HepG2 (cell line): Measurements from ENCODE around the gene TSPAN9. TPM values are rescaled to one million over a fixed set of nuclear protein-coding genes. Genes with fewer than 3 reads are reported as not detected.

Experiments
- CTCF ChIP-seq: sonication (generic); formaldehyde crosslinking; IDR thresholded peaks from 2 replicates; pipeline ENCODE4 v1.5.0; 2020; ENCODE audit warnings: mild to moderate bottlenecking, missing genetic modification reagents, moderate library complexity
- ETV5 ChIP-seq: IDR thresholded peaks from 2 replicates; pipeline ENCODE4 v1.6.1; 2018; ENCODE audit warnings: missing biosample characterization, missing genetic modification reagents, inconsistent platforms, borderline replicate concordance
- GTF3A ChIP-seq: sonication (generic); formaldehyde crosslinking; conservative IDR thresholded peaks from 2 replicates; pipeline ENCODE4 v1.4.0; 2020; ENCODE audit warnings: mild to moderate bottlenecking, missing genetic modification reagents
- HDAC6 ChIP-seq: fragments of 200-600 bp; sonication (generic); IDR thresholded peaks from 2 replicates; pipeline ENCODE4 v1.7.0; 2017; ENCODE audit warnings: mild to moderate bottlenecking, antibody characterized with exemption, low read length, low read depth
- NFIC ChIP-seq: IDR thresholded peaks from 2 replicates; pipeline ENCODE4 v1.6.1; 2012; ENCODE audit warnings: mild to moderate bottlenecking, low read length, inconsistent platforms
- TEAD3 ChIP-seq: optimal IDR thresholded peaks from 2 replicates; pipeline ENCODE3; 2016; ENCODE audit warnings: borderline replicate concordance
- ZNF136 ChIP-seq: sonication (generic); formaldehyde crosslinking; IDR thresholded peaks from 2 replicates; pipeline ENCODE4 v1.8.1; 2022; ENCODE audit warnings: low read depth, mild to moderate bottlenecking, moderate library complexity, missing genetic modification reagents
- ZNF326 ChIP-seq: sonication (generic); formaldehyde crosslinking; IDR thresholded peaks from 2 replicates; pipeline ENCODE4 v1.4.0; 2020; ENCODE audit warnings: missing genetic modification reagents, borderline replicate concordance
- ZNF558 ChIP-seq: sonication (generic); formaldehyde crosslinking; IDR thresholded peaks from 2 replicates; pipeline ENCODE4 v1.9.0; 2022; ENCODE audit warnings: mild to moderate bottlenecking, missing genetic modification reagents, borderline replicate concordance
- ZNF572 ChIP-seq: sonication (generic); formaldehyde crosslinking; IDR thresholded peaks from 2 replicates; pipeline ENCODE4 v1.5.1; 2020; ENCODE audit warnings: mild to moderate bottlenecking, missing genetic modification reagents
- ZNF687 ChIP-seq: sonication (generic); formaldehyde crosslinking; IDR thresholded peaks from 2 replicates; pipeline ENCODE4 v1.5.1; 2020; ENCODE audit warnings: mild to moderate bottlenecking, missing genetic modification reagents, moderate library complexity
- polyA plus RNA-seq, 8 experiments: library from polyadenylated mRNA; depleted of rRNA in 3 of 8; stranded (reverse) in 7 of 8; unstranded in 1 of 8; fragments of >200 nt; fragmentation: Illumina TruSeq in 4 of 8; extraction: Trizol in 4 of 8; gene quantifications; 2 replicates each; pipeline versions ENCODE4 v1.2.1 to v1.2.3, GENCODE V29; 2011 to 2016; ENCODE audit warnings: low read depth in 4 of 8, missing spikeins in 1 of 8, mixed read lengths in 1 of 8; ENCODE audit not compliant: insufficient read depth in 1 of 8
- total RNA-seq, 5 experiments: library from RNA; depleted of rRNA; stranded (reverse); fragments of >200 nt; fragmentation: Illumina TruSeq; extraction: Trizol; gene quantifications; 2 replicates each; pipeline ENCODE4 v1.2.3, GENCODE V29; 2016; ENCODE audit warnings: low read depth in 1 of 5
- TF ChIP-seq, protein P1 (sequence below): sonication (generic); formaldehyde crosslinking; IDR thresholded peaks from 2 replicates; pipeline ENCODE4 v1.9.0; 2021; ENCODE audit warnings: mild to moderate bottlenecking, missing genetic modification reagents
- TF ChIP-seq, protein P2 (sequence below): sonication (generic); formaldehyde crosslinking; conservative IDR thresholded peaks from 2 replicates; pipeline ENCODE4 v1.4.0; 2020; ENCODE audit warnings: missing genetic modification reagents
- TF ChIP-seq, protein P3 (sequence below): IDR thresholded peaks from 2 replicates; pipeline ENCODE4 v1.6.1; 2012; ENCODE audit warnings: inconsistent platforms

Gene TSPAN9
- total and polyA plus RNA-seq, 2 of the 13 experiments (the other 11 are each of a cell fraction or from before 2014, with no cell fraction given): 18.1 to 42.3 TPM

GRCh38 chr12:3275171-3276041, 198.2 kb downstream of the TSPAN9 start (continued):
- TF ChIP-seq ZNF687 (peak; percentile 22; the same call in 1 of the 2 replicates), ZNF572 (CRISPR knock-in tag) (peak; percentile 22; the same call in 1 of the 2 replicates), NFIC (no peak), GTF3A (no peak), ZNF136 (CRISPR knock-in tag) (no peak), CTCF (peak; percentile 93), ZNF326 (CRISPR knock-in tag) (no peak), ZNF558 (CRISPR knock-in tag) (no peak), HDAC6 (no peak), ETV5 (CRISPR knock-in tag) (0 out of 2 replicates have a peak, but pooled peaks have one; percentile 29), TEAD3 (CRISPR knock-in tag) (no peak)
- TF ChIP-seq, protein P1, sequence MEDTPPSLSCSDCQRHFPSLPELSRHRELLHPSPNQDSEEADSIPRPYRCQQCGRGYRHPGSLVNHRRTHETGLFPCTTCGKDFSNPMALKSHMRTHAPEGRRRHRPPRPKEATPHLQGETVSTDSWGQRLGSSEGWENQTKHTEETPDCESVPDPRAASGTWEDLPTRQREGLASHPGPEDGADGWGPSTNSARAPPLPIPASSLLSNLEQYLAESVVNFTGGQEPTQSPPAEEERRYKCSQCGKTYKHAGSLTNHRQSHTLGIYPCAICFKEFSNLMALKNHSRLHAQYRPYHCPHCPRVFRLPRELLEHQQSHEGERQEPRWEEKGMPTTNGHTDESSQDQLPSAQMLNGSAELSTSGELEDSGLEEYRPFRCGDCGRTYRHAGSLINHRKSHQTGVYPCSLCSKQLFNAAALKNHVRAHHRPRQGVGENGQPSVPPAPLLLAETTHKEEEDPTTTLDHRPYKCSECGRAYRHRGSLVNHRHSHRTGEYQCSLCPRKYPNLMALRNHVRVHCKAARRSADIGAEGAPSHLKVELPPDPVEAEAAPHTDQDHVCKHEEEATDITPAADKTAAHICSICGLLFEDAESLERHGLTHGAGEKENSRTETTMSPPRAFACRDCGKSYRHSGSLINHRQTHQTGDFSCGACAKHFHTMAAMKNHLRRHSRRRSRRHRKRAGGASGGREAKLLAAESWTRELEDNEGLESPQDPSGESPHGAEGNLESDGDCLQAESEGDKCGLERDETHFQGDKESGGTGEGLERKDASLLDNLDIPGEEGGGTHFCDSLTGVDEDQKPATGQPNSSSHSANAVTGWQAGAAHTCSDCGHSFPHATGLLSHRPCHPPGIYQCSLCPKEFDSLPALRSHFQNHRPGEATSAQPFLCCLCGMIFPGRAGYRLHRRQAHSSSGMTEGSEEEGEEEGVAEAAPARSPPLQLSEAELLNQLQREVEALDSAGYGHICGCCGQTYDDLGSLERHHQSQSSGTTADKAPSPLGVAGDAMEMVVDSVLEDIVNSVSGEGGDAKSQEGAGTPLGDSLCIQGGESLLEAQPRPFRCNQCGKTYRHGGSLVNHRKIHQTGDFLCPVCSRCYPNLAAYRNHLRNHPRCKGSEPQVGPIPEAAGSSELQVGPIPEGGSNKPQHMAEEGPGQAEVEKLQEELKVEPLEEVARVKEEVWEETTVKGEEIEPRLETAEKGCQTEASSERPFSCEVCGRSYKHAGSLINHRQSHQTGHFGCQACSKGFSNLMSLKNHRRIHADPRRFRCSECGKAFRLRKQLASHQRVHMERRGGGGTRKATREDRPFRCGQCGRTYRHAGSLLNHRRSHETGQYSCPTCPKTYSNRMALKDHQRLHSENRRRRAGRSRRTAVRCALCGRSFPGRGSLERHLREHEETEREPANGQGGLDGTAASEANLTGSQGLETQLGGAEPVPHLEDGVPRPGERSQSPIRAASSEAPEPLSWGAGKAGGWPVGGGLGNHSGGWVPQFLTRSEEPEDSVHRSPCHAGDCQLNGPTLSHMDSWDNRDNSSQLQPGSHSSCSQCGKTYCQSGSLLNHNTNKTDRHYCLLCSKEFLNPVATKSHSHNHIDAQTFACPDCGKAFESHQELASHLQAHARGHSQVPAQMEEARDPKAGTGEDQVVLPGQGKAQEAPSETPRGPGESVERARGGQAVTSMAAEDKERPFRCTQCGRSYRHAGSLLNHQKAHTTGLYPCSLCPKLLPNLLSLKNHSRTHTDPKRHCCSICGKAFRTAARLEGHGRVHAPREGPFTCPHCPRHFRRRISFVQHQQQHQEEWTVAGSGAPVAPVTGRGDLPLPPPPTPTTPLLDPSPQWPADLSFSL (CRISPR knock-in tag): no peak
- TF ChIP-seq, protein P2, sequence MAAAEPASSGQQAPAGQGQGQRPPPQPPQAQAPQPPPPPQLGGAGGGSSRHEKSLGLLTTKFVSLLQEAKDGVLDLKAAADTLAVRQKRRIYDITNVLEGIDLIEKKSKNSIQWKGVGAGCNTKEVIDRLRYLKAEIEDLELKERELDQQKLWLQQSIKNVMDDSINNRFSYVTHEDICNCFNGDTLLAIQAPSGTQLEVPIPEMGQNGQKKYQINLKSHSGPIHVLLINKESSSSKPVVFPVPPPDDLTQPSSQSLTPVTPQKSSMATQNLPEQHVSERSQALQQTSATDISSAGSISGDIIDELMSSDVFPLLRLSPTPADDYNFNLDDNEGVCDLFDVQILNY (CRISPR knock-in tag): no peak
- TF ChIP-seq, protein P3, sequence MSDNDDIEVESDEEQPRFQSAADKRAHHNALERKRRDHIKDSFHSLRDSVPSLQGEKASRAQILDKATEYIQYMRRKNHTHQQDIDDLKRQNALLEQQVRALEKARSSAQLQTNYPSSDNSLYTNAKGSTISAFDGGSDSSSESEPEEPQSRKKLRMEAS: no peak
